Epithelial cell of umbilical artery (primary cell): Measurements from ENCODE around the gene DSC1. TPM values are rescaled to one million over a fixed set of nuclear protein-coding genes. Genes with fewer than 3 reads are reported as not detected.

Experiments
- total RNA-seq: library from RNA; depleted of rRNA; stranded (reverse); fragments of >200 nt; gene quantifications from 2 replicates; pipeline ENCODE4 v1.2.3, GENCODE V29; 2014

The DSC1 gene
- total RNA-seq, result not detected in 2 replicates

GRCh38 chr18:31162825-31163435 is at the start of gene DSC1:
Gene DSC1, minus strand, starts transcription at chr18:31162856. Its CDS starts 262 bp downstream, at chr18:31162594.

GRCh38 chr18:31102025-31102684 is 60.5 kb downstream of the DSC1 start, which contains the start of gene DSC2:
Gene DSC2, minus strand, starts transcription at chr18:31102421. Its CDS starts 450 bp downstream, at chr18:31101971.

Other genes starting within 250 kb of the DSC1 start
- gene DSC3, start 120.1 kb downstream of the DSC1 start, total RNA-seq, result 0.61 and 1.3 TPM in 2 replicates
- gene DSC2, start 60.4 kb downstream of the DSC1 start, total RNA-seq, result under 0.01 and 0.32 TPM in 2 replicates
- gene DSG1, start 155.3 kb upstream of the DSC1 start, total RNA-seq, result not detected in 2 replicates
- gene DSG4, start 213.9 kb upstream of the DSC1 start, total RNA-seq, result not detected in 2 replicates